Transverse colon (tissue), 4 donors: ENCODE measurements around the gene BRI3. TPM values are rescaled to one million over a fixed set of nuclear protein-coding genes. Genes with fewer than 3 reads are reported as not detected.

Experiments
- DNase-seq: peaks from one replicate; pipeline ENCODE4 v3.0.0-alpha.2; 2019
- H3K27ac ChIP-seq, 4 donors: fragments of 200-600 bp; sonication (generic); 2 replicates each; pipeline ENCODE4 v1.5.1; 2016 to 2018; ENCODE audit warnings: inconsistent platforms in 4 of 4
- H3K27me3 ChIP-seq: fragments of 200-600 bp; sonication (generic); 2 replicates; pipeline ENCODE4 v1.5.1; 2017; ENCODE audit warnings: inconsistent platforms
- H3K36me3 ChIP-seq, 4 donors: fragments of 200-600 bp; sonication (generic); 2 replicates each; pipeline ENCODE4 v1.5.1; 2017 to 2019; ENCODE audit warnings: inconsistent platforms in 4 of 4
- H3K4me1 ChIP-seq, 4 donors: fragments of 200-600 bp; sonication (generic); 2 replicates each; pipeline ENCODE4 v1.5.1; 2017 to 2020; ENCODE audit warnings: inconsistent platforms in 4 of 4
- H3K4me3 ChIP-seq, 4 donors: fragments of 200-600 bp; sonication (generic); 1 replicate in 1 of 4; 2 replicates in 3 of 4; pipeline versions ENCODE4 v1.5.1 to v1.6.1; 2017 to 2019; ENCODE audit warnings: inconsistent platforms in 4 of 4
- H3K9me3 ChIP-seq, 2 donors: fragments of 200-600 bp; sonication (generic); 2 replicates each; pipeline ENCODE4 v1.5.1; 2017 to 2019; ENCODE audit warnings: inconsistent platforms in 2 of 2
- EP300 ChIP-seq: sonication (generic); formaldehyde crosslinking; IDR thresholded peaks from one replicate; pipeline ENCODE4 v1.6.1; 2017; ENCODE audit warnings: antibody characterized with exemption, low read depth
- POLR2A ChIP-seq: fragments of 450-650 bp; IDR thresholded peaks from one replicate; pipeline ENCODE4 v1.6.1; 2016; ENCODE audit warnings: antibody characterized with exemption, mild to moderate bottlenecking, moderate library complexity
- POLR2AphosphoS5 ChIP-seq, 3 donors: sonication (generic); formaldehyde crosslinking; IDR thresholded peaks; one replicate each; pipeline ENCODE4 v1.6.1; 2016; ENCODE audit warnings: antibody characterized with exemption in 3 of 3
- WGBS, 2 donors: methylation state at CpG; one replicate each; pipeline ENCODE4 v1.1.5; 2018; ENCODE audit warnings: low coverage in 1 of 2; 5-methylcytosine and 5-hydroxymethylcytosine counted together
- in situ Hi-C, 4 donors: fragments of 200-750 bp; cut with MboI; loops; one replicate each; pipeline versions ENCODE4 v1.15.0 to v1.15.1; 2017; ENCODE audit warnings: low sequenced_read_pairs in 3 of 4, low pct_ligation_motif_present in 1 of 4, low pct_unique_long_range_greater_than_20kb in 1 of 4
- intact Hi-C: fragments of 100-400 bp; cut with DNase I; formaldehyde crosslinking; loops from one replicate; pipeline ENCODE4 v1.15.1; 2023; ENCODE audit warnings: low total_unique reads
- total RNA-seq, 4 donors: library from RNA; depleted of rRNA; stranded (reverse); fragments of >200 nt; gene quantifications; one replicate each; pipeline ENCODE4 v1.1.0, GENCODE V29; 2016
- TF ChIP-seq, protein P1 (sequence below), 5 experiments: fragments of 200-600 bp in 3 of 5; fragments of 450-650 bp in 2 of 5; sonication (generic) in 3 of 5; IDR thresholded peaks; 1 replicate in 2 of 5; 2 replicates in 3 of 5; pipeline ENCODE4 v1.5.1; 2016 to 2017; ENCODE audit warnings: antibody characterized with exemption in 5 of 5, inconsistent platforms in 3 of 5, mild to moderate bottlenecking in 2 of 5, moderate library complexity in 1 of 5

BRI3 gene
- 10 to 100 TPM in 3 of 4 donors, 1 to 10 TPM in 1; 9.8 to 87.5 (median 51.5) TPM for total RNA-seq

DNA sequence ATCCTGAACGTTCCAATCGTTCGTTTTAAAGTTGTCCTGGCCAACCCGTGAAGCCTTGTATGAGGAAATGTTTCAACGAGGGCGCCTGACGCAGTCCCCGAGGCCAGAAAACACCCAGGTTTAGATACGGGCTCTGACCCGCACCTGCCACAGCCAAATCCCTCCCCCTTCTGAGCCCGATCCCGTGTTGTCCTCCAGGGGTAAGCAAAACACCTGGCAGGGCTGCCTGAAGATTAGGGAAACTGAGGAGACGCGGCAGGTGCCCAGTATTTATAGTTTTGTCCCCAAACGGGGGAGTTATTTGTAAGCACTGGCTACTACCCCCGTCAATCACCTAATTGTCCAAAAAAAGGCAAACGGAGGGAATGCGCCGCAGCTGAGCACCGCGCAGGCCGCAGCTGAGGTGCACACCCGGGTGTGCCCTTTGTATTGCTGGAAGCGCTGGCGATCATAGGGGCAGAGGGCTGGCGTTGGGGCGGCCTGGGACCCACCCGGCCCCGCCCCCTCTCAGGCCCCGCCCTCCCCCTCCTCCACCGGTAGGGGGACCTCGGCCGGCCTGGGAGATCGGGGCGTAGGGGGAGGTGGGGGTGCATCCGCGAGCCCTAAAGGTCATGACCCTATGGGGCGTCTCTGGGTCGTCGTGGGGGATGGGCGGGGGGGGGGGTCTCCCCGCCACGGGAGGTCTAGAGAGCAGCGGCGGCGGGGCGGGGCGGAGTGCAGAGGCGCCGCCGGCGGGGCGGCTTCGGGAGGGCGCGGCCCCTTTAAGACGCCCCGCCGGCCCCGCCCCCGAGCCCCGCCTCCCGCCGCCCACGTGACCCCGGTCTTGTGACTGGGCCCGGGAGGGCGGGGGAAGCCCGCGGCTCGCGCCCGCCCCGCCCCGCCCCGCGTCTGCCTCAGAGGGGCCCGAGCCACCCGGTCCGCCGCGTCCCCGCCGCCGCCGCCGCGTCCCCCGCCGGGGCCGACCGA lies at the start of gene BRI3:
Gene BRI3 (plus strand): TSS at position 896 of the 966 bp plus-strand sequence. CDS start 110 bp downstream, outside the sequence.
- Histone ChIP-seq H3K4me3 (peak within 1 kb of the TSS; percentile 64 to 97 (median 96)), H3K27me3 (no peaks in the 10 kb centered on the region), H3K4me1 (peaks cover 33 to 63% (median 56%) of the 10 kb centered on the region in 4 donors), H3K27ac (peak within 1 kb of the TSS; percentile 88 to 98 (median 96)), H3K9me3 (no peaks in the 10 kb centered on the region), H3K36me3 (no peaks in the 10 kb centered on the region)
- 0 to 2% methylated on average over 5 to 21 of the region's 92 CpGs for WGBS, 2 donors
- intact Hi-C loops (no loop called here), in situ Hi-C loops (loop anchor here in 2 of 4 donors (25.0 kb wide), 1 partner anchor 131 kb away; the partner anchor contains the start of gene BAIAP2L1 (in 2 of the 2))
- peak; percentile 95 for DNase-seq
- TF ChIP-seq, protein P1, sequence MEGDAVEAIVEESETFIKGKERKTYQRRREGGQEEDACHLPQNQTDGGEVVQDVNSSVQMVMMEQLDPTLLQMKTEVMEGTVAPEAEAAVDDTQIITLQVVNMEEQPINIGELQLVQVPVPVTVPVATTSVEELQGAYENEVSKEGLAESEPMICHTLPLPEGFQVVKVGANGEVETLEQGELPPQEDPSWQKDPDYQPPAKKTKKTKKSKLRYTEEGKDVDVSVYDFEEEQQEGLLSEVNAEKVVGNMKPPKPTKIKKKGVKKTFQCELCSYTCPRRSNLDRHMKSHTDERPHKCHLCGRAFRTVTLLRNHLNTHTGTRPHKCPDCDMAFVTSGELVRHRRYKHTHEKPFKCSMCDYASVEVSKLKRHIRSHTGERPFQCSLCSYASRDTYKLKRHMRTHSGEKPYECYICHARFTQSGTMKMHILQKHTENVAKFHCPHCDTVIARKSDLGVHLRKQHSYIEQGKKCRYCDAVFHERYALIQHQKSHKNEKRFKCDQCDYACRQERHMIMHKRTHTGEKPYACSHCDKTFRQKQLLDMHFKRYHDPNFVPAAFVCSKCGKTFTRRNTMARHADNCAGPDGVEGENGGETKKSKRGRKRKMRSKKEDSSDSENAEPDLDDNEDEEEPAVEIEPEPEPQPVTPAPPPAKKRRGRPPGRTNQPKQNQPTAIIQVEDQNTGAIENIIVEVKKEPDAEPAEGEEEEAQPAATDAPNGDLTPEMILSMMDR (IDR thresholded peaks at IDR 0.05) = peak in 1 of 5 experiments; percentile 44
- TF ChIP-seq POLR2AphosphoS5 (IDR thresholded peaks at IDR 0.05) = peak; percentile 89 to 97 (median 96)
- no peak for TF ChIP-seq EP300
- peak; percentile 98 for TF ChIP-seq POLR2A

DNA sequence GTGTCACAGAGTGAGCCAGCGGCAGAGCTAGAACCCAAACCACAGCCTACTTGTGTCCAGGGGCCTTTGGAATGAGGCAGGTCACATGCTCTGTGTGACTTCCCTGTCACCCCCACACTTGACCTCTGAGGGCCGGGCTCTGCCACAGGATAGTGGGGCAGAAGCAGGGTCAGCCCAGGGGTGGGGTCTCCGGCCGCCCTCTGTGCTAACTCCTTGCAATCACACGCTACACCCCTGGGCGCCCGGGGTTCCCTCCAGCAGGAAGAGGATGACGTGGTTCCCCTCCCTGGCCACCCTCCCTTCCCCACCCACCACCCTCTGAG lies 49.3 kb upstream of the BRI3 start:
- DNase-seq = no peak
- Histone ChIP-seq H3K27me3 (no peaks in the 10 kb centered on the region), H3K27ac (no peak overlapping the region), H3K4me1 (no peaks in the 10 kb centered on the region), H3K9me3 (no peaks in the 10 kb centered on the region), H3K4me3 (no peak overlapping the region), H3K36me3 (no peaks in the 10 kb centered on the region)
- WGBS, 2 donors = 96% methylated on average over 8 of the region's 8 CpGs; no CpG with 5 or more reads in 1 of the 2 donors
- no peak for TF ChIP-seq POLR2A
- TF ChIP-seq EP300 = no peak
- in situ Hi-C loops (no loop called here), intact Hi-C loops (no loop called here)

GRCh38 chr7:98232799-98233198 lies 48.7 kb upstream of the BRI3 start:
- 91 to 94% methylated on average over 3 to 16 of the region's 16 CpGs for WGBS, 2 donors
- no peak overlapping the region for H3K27ac ChIP-seq
- TF ChIP-seq POLR2A (no peak), POLR2AphosphoS5 (IDR thresholded peaks at IDR 0.05) (no peak), EP300 (no peak)
- TF ChIP-seq, protein P1 (IDR thresholded peaks at IDR 0.05) = no peak
- intact Hi-C loops (no loop called here), in situ Hi-C loops (no loop called here)
- H3K9me3 ChIP-seq = no peaks in the 10 kb centered on the region
- no peaks in the 10 kb centered on the region for H3K27me3 ChIP-seq
- H3K4me3 ChIP-seq = no peak overlapping the region
- no peaks in the 10 kb centered on the region for H3K36me3 ChIP-seq
- no peaks in the 10 kb centered on the region for H3K4me1 ChIP-seq
- no peak for DNase-seq

DNA sequence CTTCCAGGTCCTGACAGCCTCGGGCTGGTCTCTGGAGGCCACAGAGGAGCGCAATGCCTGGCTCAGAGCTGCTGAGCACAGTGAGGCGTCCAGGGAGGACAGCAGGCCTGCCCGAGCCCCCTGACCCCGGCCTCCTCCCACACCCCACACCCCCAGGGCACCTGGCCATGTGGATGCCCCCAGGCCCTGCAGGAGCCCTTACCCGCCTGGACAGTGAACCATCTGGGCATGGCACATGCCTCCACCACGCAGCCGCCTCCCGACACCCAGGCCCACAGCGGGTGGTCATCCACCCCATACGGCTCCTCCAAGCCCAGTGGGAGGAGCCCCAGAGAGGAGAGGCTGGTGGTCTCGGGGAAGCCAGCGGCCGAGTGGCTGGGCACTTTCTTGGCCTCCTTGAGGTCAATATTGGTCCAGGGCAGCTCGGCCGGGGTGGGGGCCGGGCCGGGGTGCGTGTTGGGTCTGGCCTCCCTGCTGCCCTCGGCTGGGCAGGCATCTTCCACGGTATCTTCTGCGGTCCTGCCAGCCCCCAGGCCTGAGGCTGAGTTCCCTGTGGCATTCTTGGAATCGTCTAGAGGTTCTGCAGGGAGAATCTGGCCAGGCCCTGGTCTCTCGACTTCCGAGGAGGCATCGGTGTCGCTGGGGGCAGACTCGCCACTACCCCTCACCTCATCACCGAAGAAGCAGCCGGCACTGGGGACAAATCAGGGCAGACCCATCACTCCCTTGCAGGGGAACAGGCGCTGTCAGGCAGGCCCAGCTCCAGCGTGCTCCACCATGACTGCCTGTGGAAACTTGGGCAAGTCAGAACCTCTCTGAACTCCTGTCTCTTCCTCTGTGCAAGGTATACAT lies 48.0 kb upstream of the BRI3 start:
- Histone ChIP-seq H3K27me3 (no peaks in the 10 kb centered on the region), H3K36me3 (no peaks in the 10 kb centered on the region), H3K9me3 (no peaks in the 10 kb centered on the region), H3K4me3 (no peak overlapping the region), H3K4me1 (no peaks in the 10 kb centered on the region), H3K27ac (no peak overlapping the region)
- intact Hi-C loops (no loop called here), in situ Hi-C loops (no loop called here)
- DNase-seq = no peak
- WGBS, 2 donors = 94% methylated on average over 32 of the region's 32 CpGs; no CpG with 5 or more reads in 1 of the 2 donors
- TF ChIP-seq POLR2AphosphoS5 (IDR thresholded peaks at IDR 0.05) = no peak
- no peak for TF ChIP-seq EP300
- TF ChIP-seq, protein P1 (IDR thresholded peaks at IDR 0.05) = no peak
- TF ChIP-seq POLR2A = no peak
